NCI-H748 (cell line): ENCODE measurements around the gene ABHD16B.
"Not testable (repeated sequence)": the region's sequence is repeated elsewhere in the genome, so short reads cannot be mapped to it uniquely, and the experiment has no call there.

Experiments
- DNase-seq: peaks from one replicate; lab custom pipeline; 2025; ENCODE audit not compliant: unreplicated experiment; lab: John Stamatoyannopoulos, UW

The ABHD16B gene

GRCh38 chr20:63854766-63855362 is 6.4 kb upstream of the ABHD16B start:
- DNase-seq: no peak

DNA sequence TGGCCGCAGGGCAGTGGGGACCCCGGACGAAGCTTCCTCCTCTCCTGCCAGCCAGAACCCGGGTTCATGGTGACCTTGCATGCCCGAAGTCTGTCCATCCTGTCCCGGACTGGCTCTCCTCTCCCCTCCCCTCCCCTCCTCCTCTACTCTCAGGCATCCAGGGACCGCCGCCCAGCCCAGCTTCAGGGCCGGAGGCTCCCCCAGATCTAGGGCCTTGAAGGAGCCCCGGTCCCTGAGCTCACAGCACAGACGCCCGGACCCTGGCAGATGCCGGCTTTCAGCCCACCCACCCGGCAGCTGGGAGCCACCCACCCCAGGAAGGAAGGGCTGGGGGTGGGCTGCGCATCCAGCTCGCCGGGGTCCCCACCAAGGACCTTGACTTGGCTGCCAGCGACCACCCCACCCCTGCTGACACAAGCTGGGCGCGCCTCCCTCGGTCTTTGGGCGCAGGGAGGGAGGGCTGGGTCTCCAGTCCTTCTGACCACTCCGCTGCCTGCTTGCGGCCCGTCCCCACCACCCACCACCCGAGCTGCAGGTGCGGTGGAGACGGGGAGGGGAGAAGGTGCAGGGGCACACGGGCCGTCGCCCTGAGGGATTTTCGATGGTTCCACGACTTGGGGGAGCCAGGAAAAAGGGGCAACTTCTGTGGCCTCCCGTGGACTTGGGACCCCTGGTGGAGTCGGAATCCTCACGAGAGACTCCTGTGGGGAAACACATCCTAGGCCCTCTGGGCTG is 5.8 kb upstream of the ABHD16B start:
- no peak for DNase-seq

DNA sequence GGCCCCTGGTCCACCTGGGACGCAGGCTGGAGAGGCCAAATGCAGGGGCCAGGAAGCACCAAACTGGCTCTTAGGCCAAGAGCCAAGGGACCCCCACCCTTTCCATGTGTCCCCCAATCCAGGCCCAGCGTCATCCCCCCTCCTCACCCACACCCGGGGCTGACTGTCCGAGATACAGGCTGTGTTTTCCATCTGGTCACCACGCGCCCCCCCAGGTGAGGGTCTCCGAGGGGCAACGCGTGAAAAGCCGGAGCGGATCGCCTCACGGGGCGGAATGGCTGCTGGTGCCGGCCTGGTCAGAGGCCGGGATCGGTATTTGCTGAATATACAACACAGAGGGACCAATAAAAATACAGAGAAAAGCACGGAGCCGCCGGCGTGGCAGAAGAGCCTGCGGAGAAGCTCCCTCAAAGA is 5.2 kb upstream of the ABHD16B start:
- DNase-seq: no peak

- DNase-seq: no peak
These were observed 3.4 kb upstream of the ABHD16B start for GRCh38 chr20:63857764-63858392.

- no peak for DNase-seq
These were observed 2.7 kb upstream of the ABHD16B start for GRCh38 chr20:63858393-63859165.

DNA sequence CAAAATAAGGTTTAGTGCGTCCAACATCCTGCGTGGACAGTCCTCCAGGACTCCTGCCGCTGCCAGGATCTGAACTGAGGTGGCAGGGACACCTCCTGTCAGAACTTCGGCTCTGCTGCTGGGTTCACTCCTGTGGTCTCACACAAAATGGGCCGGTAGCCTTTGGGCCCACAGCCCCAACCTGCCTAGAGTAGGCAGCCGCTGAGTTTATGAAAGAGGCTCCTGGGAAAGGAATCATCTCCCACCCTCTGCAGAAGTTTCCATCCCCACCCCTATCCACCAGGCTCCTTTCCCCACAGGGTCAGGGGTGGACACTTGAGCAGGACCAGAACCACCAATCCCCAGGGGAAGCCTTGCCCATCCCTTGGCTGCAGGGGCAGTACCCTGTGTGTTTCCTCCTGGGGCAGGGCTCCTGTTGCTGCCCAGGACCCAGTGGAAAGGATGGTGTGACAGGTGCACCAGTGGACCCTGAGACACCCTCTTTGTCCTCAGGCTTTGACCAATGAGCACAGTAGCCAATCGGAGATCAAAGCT is 2.1 kb upstream of the ABHD16B start:
- no peak for DNase-seq

GRCh38 chr20:63860325-63861051 is 810 bp upstream of the ABHD16B start:
- DNase-seq: no peak

DNA sequence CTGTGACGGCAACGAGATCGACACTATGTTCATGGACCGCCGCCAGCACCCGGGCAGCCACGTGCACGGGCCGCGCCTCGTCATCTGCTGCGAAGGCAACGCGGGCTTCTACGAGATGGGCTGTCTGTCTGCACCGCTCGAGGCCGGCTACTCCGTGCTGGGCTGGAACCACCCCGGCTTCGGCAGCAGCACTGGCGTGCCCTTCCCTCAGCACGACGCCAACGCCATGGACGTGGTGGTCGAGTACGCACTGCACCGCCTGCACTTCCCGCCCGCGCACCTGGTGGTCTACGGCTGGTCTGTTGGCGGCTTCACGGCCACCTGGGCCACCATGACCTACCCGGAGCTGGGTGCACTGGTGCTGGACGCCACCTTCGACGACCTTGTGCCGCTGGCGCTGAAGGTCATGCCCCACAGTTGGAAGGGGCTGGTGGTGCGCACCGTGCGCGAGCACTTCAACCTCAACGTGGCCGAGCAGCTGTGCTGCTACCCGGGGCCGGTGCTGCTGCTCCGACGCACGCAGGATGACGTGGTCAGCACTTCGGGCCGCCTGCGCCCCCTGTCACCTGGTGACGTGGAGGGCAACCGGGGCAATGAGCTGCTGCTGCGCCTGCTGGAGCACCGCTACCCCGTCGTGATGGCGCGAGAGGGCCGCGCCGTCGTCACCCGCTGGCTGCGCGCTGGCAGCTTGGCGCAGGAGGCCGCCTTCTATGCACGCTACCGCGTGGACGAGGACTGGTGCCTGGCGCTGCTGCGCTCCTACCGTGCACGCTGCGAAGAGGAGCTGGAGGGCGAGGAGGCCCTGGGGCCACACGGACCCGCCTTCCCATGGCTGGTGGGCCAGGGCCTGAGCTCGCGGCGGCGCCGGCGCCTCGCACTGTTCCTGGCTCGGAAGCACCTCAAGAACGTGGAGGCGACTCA is 943 bp downstream of the ABHD16B start:
- no peak for DNase-seq

DNA sequence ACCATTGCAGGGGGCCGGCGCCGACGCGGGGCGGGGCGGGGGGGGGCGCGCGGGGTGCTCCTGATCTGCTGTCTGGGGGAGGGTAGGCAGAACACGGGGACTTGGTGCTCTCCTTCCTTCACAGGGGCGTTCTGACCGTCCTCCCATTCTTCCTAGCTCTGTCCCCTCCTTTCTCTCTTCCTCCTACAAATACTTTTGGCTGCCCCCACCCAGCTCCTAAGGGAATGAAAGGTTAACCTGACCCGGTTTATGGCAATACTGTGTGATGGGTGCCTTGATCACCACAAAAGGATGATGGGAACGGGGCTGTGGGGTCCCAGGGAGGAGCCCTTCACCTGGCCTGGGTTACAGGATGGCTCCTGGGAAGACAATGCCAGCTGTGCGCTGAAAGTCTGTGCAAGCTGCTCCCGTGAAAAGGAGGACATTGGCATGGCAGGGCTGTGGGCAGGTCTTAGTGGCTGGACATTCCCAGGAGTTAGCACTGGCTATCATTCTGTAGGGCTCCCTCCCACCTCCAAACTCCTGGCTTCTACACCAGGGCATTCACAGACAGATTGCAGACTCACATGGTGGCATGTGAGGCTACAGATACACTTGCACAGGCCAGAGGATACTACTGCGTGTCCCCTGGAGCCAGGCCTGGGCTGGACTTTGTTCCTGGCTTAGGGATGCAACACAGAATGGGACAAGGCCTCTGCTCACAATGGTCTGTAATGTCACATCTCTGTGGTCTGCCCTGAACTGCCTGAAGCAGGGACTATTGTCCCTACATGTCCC is 1.9 kb downstream of the ABHD16B start:
- DNase-seq: no peak

- DNase-seq: peak; percentile 83
These were observed 2.7 kb downstream of the ABHD16B start for GRCh38 chr20:63863798-63864544.

- no peak for DNase-seq
These were observed 3.3 kb downstream of the ABHD16B start for GRCh38 chr20:63864545-63864977.

DNA sequence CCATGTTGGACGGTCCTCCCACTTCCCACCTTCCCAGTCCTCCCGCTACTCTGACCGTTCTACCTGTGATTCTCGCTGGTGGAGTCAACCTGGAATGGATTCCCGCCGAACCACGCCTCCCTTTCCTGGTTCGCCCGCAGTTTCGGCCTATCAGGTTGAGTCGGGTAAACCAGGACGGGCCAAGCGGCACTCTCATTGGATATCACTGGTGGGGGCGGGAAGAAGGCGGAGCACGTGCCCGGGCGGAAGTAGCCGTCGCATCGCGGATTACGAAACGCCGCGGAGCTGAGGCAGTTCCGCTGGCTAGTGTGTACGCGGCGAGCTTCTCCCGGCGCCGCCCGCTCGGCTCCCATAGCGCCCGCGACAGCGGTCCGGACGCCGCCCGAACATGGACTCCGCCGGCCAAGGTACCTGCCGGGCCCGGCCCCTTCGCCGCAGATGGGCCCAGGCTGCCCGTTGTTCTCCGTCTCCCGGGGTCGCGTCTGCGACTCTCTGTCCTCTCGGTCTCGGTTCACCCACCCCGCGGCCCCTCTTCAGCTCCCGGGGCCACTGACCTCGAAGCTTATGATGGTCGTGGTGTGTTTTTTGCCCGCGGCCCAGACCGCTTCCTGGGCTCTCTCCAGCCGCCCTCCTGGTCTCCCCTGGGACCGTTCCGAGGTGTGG is 3.8 kb downstream of the ABHD16B start, which contains the start of gene TPD52L2:
TPD52L2 (plus strand) TSS at position 293 of the 663 bp plus-strand sequence; CDS start at position 389, 96 bp downstream.
- peak; percentile 98 for DNase-seq

GRCh38 chr20:63867042-63867441 is 5.7 kb downstream of the ABHD16B start:
- not testable (repeated sequence) for DNase-seq

- no peak for DNase-seq
These were observed 7.0 kb downstream of the ABHD16B start for GRCh38 chr20:63868264-63868663.

DNA sequence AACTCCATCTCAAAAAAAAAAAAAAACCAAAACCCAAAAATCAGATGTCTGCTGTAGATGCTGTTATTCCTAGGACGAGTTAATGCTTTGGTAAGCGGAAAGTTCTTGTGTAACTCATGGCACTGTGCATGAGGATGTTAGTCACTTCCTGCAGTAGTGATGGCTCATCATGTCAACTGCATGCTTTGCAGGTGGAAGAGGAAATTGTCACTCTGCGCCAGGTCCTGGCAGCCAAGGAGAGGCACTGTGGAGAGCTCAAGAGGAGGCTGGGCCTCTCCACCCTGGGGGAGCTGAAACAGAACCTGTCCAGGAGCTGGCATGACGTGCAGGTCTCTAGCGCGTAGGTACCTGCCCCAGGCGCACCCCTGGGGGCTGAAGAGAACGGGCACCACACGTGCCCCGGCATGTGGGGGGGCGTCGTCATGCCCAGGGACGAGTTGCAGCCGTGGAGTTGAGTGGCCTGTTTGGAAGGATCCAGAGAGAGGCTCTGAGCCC is 12.2 kb downstream of the ABHD16B start:
- no peak for DNase-seq

- not testable (repeated sequence) for DNase-seq
These were observed 12.9 kb downstream of the ABHD16B start for GRCh38 chr20:63874241-63874640.

DNA sequence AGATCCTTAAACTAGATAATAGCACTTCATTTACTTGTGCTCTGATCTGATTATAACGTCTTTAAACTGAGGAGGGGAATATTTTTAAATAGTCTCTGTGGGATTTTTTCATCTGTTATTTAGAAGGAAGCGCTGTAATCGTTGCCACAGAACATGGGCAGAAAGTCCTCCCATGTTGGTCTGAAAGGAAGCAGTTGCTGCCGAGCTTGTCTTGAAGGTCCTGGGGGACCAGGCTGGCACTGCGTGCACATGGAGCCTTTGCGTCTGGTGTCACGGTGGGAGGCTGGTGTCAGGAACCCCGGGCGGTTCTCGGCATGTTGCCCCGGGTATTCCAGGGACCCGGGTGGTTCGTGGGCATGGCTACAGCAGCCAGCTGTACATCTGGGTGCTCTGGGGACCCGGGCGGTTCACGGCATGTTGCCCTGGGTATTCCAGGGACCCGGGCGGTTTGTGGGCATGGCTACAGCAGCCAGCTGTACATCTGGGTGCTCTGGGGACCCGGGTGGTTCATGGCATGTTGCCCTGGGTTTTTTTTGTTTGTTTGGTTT is 15.3 kb downstream of the ABHD16B start:
- no peak for DNase-seq
